Ecto neural progenitor cell (in vitro differentiated cells): Measurements from ENCODE around the gene SFRP2.

ENCODE experiments used
- DNase-seq: peaks from one replicate; pipeline ENCODE4 v3.0.0-alpha.2; 2018; ENCODE audit warnings: low spot score

The SFRP2 gene

GRCh38 chr4:153794006-153794405, 5.1 kb upstream of the SFRP2 start:
- no peak for DNase-seq

- peak; percentile 79 for DNase-seq
Measured at GRCh38 chr4:153792618-153793247, 3.9 kb upstream of the SFRP2 start.

GRCh38 chr4:153791746-153792617, 3.1 kb upstream of the SFRP2 start:
- peak; percentile 95 for DNase-seq

- DNase-seq = peak; percentile 88
Measured at GRCh38 chr4:153790962-153791551, 2.2 kb upstream of the SFRP2 start.

- DNase-seq = no peak
Measured at GRCh38 chr4:153790500-153790865, 1.6 kb upstream of the SFRP2 start.

- DNase-seq = peak; percentile 70
Measured at GRCh38 chr4:153789741-153790499, 1.0 kb upstream of the SFRP2 start.

GRCh38 chr4:153788051-153788412, 851 bp downstream of the SFRP2 start:
- DNase-seq = no peak

GRCh38 chr4:153787575-153787974, 1.3 kb downstream of the SFRP2 start:
- no peak for DNase-seq

- DNase-seq = no peak
Measured at GRCh38 chr4:153787061-153787560, 1.8 kb downstream of the SFRP2 start.

GRCh38 chr4:153785910-153786721, 2.8 kb downstream of the SFRP2 start:
- DNase-seq = no peak

- no peak for DNase-seq
Measured at GRCh38 chr4:153784166-153784699, 4.7 kb downstream of the SFRP2 start.

GRCh38 chr4:153782581-153782980, 6.3 kb downstream of the SFRP2 start:
- no peak for DNase-seq

- no peak for DNase-seq
Measured at GRCh38 chr4:153781717-153782416, 7.0 kb downstream of the SFRP2 start.

- no peak for DNase-seq
Measured at GRCh38 chr4:153781280-153781679, 7.6 kb downstream of the SFRP2 start.

- DNase-seq = no peak
Measured at GRCh38 chr4:153780876-153781275, 8.0 kb downstream of the SFRP2 start.

- DNase-seq = no peak
Measured at GRCh38 chr4:153780221-153780620, 8.7 kb downstream of the SFRP2 start.

GRCh38 chr4:153778383-153778782, 10.5 kb downstream of the SFRP2 start:
- no peak for DNase-seq

GRCh38 chr4:153777421-153777820, 11.5 kb downstream of the SFRP2 start:
- DNase-seq = no peak

GRCh38 chr4:153776601-153777000, 12.3 kb downstream of the SFRP2 start:
- no peak for DNase-seq

- DNase-seq = no peak
Measured at GRCh38 chr4:153773236-153773690, 15.6 kb downstream of the SFRP2 start.
